NCI-H1092 treated with DMSO at 0.1 percent for 48 hours (cell line): Measurements from ENCODE around the gene AGAP5.
"Not testable (repeated sequence)": the region's sequence is repeated elsewhere in the genome, so short reads cannot be mapped to it uniquely, and the experiment has no call there.

ENCODE experiments used
- DNase-seq: peaks from one replicate; lab custom pipeline; 2025; lab: John Stamatoyannopoulos, UW

AGAP5 gene

DNA sequence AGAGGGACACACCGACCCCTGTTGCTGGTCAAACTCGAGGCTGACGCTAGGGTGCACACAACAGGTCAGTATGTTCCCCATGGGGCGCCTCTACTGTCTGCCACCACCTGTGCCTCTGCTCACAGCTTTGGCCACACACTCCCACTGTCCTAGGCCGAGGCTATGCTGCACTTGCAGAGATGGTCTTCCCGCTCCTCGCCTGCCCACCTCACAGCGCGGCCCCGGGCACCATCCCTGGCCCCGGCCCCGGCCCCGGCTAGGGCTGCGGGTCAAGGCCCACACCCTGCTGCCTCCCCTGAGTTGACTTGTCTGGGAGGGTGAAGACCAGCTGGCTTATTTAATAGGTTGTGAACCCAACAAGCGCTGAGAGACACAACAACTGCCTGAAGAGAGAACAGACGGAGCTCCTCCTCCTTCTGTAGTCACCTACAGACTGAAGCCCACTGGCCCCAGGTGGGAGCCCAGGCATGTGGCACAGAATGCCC, at the start of gene AGAP5:
AGAP5 (minus strand) TSS at position 435 of the 485 bp plus-strand sequence; CDS start at position 81, 354 bp downstream.
- DNase-seq = not testable (repeated sequence)

DNA sequence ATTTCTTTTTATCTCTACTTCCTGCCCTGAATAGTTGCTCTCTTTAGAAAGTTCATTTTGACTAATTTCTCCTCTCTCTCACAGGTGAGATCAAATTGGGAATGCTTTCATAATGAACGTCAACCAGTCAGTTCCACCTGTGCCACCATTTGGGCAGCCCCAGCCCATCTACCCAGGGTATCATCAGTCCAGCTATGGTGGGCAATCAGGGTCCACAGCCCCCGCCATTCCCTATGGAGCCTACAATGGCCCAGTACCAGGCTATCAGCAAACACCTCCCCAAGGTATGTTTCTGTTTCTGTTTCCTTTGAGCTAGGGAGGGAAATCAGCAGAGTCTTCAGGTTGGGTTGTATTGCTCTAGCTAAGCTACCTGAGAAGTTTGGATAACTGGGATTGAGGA, 48.8 kb upstream of the AGAP5 start:
- no peak for DNase-seq

DNA sequence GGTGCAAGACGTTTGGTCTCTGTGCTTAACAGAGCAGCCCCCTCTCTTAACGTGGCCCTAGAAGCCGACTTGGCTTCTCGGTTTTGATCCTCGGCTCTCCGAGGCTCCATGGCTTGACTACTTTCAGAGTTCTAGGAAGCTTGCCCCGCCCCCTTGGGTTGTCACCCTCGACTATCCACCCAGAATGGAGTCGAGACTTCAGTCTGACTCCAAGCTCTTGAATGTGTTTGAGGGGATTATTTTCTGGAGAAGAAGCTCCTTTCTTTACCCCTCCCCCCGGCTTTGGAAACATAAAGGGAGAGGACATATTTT, 46.7 kb upstream of the AGAP5 start:
- DNase-seq = peak; percentile 30

DNA sequence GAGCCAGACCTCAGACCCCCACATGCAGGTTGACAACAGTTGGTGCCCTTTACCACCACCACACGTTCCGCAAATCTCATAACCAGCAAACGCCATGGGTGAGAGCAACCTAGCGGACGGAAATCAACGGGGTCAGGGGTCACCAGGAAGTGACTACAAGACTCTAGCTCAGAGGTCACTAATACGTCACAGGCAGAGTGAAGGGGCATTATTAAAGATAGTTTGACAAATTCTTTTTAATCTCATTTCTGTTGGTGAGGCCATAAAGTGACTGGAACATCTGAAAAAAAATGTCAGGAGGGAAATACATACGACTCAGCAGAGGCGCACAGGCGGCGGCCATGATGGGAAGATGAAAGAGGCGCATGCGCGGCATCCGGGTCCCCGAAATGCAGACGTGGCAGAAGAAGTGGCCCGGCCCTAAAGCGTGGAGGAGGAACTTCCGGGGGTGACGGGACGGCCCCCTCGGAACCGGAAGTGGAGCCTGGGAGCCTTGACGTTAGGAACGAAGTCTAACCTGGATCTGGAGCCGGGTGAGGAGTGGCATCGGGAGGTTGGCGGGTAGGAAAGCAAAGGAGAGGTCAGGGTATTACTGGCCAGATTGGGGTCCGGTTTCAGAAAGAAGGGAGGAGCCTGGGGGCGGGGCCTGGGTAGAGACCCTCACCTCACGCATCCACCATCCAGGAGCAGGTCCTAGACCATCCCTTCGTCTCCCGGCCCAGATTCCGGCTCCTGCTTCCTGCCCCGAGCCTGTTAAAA, 46.2 kb upstream of the AGAP5 start, which contains the start of gene SEC24C:
SEC24C (plus strand) TSS at position 468 of the 759 bp plus-strand sequence. CDS start 2,461 bp downstream, outside the sequence.
- DNase-seq = peak; percentile 93

- DNase-seq = no peak
These were observed 45.5 kb upstream of the AGAP5 start for GRCh38 chr10:73743327-73743904.

- no peak for DNase-seq
These were observed 44.5 kb upstream of the AGAP5 start for GRCh38 chr10:73742454-73742734.

DNA sequence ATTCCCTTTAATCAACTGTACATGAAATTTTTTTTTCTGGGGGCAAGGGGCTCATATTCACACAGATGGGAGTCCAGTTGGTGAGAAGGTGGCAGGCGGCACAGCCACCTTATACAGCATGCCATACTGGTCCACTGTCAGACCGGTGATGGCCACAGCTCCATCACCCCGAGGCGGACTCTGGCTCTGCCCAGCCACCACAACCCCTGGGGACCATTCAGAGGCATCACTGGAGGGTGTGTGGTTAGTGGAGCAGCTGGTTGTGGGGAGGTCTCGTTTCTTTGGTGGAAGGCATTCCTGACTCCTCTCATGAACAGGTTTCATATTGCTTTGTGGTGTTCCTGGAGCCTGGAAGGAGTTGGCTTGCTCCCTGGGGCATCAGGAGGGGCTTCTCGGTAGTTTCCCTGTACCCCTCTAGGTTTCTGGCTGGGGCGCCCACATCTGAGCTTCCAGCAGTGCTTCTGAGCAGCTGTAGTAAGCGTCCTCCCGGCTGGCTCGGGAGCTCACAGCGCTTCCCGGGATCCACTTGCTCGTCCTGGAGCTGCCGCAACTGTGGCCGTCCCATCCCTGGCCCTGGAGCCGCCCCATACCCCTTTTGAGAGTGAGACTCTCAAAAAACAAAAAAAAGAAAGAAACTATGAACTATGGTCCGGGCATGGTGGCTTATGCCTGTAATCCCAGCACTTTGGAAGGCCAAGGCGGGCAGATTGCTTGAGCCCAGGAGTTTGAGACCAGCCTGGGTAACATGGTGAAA, 42.8 kb upstream of the AGAP5 start:
- not testable (repeated sequence) for DNase-seq

DNA sequence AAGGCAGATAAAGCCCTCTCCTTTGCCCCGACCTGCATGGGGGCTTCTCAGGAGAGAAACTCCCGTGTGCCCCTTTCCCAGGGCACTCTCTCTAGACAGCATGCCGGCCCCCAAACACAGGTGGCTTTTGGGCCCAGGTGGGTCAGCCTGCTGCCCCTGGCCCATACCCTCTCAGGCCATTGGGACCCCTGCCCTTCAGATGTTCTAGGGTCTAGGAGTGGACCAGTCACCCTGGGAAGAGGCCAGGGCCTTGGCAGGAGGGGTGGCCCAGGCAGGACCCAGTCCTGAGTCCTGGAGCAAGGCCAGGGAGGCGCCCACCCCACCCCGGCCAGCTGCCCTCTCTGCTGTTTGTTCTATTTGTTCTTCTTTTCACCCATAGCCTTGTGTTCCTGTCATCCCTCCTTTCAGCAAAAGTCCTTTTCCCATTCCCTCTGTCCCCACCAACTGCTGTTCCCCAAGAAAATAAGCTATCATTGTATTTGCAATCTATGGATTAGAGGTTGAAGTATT, 36.9 kb upstream of the AGAP5 start:
- no peak for DNase-seq

GRCh38 chr10:73734028-73734720, 36.3 kb upstream of the AGAP5 start:
- DNase-seq = no peak

DNA sequence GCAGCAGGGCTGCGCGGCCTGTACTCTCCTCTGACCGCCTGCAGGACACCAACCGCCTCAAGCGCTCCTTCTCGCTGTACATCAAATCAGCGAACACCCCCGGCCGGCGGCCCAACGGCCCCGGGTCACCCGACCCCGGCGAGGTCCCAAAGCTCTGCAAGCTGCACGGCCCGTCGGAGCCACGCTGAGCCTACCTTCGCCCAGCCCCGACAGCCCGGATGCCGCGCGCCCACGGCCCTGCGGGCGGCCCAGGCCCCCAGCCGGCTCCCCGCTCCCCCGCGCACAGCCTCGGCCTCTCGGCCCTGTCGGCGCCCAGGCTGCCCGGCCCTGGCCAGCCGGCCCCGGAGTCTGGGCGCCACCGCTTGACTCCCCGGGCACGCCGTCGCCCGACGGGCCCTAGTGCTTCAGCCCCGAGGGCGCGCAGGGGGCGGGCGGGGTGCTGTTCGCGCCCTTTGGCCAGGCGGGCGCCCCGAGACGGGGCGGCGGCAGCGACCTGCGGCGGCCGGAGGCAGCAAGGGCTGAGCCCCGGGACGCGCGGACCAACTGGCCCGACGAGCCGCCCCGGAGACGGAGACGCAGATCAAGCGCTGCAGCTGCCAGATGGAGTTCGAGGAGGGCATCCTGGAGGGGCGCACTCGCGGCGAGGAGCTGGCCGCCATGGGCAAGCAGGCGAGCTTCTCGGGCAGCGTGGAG, 35.2 kb upstream of the AGAP5 start:
- DNase-seq = no peak

DNA sequence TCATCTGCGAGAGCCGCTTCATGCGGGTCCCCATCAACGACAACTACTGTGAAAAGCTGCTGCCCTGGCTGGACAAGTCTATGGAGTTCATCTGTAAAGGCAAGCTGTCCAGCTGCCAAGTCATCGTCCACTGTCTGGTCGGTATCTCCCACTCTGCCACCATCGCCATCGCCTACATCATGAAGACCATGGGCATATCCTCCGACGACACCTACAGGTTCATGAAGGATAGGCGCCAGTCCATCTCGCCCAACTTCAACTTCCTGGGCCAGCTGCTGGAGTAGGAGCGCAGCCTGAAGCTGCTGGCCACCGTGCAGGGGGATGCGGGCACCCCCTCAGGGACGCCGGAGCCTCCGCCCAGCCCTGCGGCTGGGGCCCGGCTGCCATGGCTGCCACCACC, 34.5 kb upstream of the AGAP5 start:
- DNase-seq = no peak

DNA sequence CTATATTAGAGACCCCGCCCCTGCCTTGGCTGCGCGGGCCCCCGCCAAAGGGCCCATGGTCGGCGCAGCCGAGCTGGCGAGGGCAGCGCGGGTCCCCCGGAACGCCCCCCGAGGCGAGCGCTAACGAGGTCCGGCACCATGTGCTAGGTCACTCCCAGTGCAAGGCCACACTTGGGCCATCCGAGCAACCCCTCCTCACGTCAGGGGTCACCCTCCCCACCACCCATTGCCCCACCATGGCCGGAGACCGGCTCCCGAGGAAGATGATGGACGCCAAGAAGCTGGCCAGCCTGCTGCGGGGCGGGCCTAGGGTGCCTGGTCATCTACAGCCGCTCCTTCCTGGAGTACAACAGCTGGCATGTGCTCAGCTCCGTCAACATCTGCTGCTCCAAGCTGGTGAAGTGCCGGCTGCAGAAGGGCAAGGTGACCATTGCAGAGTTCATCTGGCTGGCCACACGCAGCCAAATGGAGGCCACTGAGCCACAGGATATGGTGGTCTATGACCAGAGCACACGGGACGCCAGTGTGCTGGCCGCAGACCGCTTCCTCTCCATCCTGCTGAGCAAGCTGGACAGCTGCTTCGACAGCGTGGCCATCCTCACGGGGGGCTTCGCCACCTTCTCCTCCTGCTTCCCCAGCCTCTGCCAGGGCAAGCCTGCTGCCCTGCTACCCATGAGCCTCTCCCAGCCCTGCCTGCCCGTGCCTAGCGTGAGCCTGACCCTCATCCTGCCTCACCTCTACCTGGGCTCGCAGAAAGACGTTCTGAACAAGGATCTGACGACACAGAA, 33.9 kb upstream of the AGAP5 start:
- no peak for DNase-seq

DNA sequence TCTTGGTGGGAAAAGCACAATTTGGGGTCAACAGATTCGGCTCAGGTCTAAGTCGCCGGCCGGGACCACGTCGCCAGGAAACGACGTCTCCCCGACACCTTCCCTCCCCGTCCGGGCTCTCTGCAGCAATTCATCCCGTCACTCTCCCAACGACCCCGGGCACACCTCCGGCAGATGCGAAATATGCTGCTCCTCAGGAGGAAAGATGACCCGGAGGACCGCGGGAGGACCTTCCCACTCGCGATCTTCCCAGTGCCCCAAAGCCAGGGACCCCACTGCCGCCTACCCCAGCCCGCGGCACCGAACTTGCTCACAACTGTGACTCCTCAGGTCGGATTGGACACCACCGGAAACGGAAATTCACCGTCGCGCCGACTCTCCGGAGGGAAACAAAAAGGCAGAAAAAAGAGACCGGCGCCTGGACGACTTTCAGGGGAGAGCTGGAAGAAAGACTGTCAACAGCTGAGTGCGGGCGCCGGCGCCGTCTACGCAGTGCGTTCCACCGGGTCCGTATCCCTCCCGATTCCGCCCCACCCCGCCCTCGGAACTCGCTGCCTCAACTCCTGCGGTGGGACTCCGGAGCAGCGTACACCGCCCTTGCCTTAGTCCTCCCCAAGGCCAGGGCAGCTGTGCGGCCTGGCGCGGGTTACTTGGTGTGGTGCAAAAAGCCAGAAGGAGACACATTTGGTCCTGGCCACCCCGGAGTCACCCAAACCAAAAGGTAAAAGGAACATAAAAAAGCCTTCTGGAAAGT, 32.4 kb upstream of the AGAP5 start:
- peak; percentile 74 for DNase-seq

DNA sequence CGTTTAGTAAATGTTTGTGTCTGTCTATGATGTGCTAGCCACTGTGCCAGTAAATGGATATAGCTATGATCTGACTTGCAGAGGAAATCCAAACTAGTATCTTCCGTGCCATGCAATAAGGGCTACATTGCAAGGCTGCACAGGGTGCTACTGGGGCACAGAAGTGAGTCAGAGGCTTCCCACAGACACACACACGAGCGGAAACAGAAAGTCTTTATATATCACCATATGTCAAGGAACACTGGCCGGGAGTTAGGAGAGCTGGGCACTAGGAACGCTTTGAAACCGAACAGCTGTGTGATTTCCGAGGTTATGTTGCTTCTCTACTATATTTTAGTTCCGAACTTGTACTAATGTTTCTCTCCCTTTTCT, 31.9 kb upstream of the AGAP5 start:
- not testable (repeated sequence) for DNase-seq

DNA sequence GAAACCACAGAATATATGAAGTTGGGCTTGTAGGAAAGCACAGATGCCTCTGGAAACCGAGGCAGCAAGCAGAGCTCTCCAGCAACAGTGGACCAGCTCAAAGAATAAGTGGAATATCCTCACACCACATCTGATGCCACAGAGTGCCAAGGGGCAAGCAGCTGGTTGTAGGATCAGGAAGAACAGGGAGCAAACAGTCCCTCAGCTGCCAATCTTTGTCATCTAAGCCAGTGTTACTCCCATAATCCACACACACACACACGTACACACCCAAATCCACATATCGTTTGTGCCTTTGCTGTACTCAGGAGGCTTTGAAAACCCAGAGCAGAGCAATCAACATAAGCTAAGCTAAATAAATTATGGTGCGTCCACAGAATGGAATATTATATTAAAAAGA, 25.6 kb upstream of the AGAP5 start:
- no peak for DNase-seq

DNA sequence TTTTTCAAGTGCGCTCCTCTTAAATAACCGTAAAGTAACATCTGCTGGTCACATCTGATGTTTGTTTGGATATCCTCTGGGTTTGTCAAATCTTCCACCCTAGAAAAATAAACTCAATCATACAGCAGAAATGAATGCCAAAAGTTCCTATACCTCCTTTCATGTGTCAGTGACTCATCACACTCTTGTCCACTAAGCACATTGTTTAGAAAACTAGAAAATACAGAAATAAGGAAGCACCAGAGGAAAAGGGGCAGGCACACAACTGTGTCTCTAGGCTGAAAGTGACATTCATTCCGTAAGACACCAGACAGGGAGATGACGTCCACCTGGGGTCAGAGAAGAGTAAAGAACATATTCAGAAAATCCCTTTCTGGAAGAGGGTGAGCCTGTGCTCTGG, 22.7 kb upstream of the AGAP5 start:
- DNase-seq = not testable (repeated sequence)

DNA sequence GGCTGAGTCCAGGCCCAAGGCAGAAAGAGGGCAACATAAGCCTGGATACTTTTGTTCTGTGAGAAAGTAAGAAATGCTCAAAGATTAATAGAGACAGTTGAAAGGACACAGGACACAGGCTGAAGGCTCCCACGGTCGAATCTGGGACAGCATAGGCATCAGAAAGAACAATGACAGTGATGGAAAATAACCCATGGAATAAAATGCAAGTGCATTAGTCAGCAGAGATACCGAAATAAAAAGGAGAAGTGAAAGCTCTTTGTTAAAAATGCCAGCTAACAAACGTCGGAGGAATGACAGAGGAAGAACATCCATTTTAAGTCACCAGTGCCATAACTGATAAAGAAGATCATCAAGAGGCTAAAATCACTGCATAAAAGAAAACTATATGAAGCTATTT, 19.6 kb upstream of the AGAP5 start:
- DNase-seq = no peak

DNA sequence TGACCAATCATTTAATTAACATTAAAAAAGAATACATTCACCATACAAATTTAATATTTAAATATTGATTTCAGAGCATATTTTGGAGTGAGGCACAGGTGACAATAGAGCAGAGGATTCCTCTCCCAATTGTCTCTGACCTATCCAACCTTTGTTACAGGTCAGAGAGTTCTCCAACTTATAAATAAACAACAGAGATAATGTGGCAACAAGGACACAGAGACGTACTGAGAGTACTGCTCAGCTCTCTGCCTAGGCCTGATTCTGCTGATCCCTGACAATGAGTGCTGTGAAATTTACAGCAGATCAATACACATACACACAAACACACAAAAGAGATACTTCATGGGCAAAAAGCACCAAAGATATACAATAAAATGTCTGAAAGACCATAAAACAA, 18.3 kb upstream of the AGAP5 start:
- no peak for DNase-seq

GRCh38 chr10:73715179-73716156, 17.6 kb upstream of the AGAP5 start:
- not testable (repeated sequence) for DNase-seq
